Liver (tissue), 9 donors: Measurements from ENCODE around the gene ASIC4. TPM values are rescaled to one million over a fixed set of nuclear protein-coding genes. Genes with fewer than 3 reads are reported as not detected.

Experiments
- DNase-seq: peaks from one replicate; pipeline ENCODE4 v3.0.0-alpha.2; 2017; ENCODE audit warnings: low spot score
- H3K27ac ChIP-seq, 2 donors: one replicate each; pipeline ENCODE4 v1.7.0; 2013; ENCODE audit warnings: inconsistent platforms in 2 of 2, low read length in 2 of 2, control low read depth in 1 of 2, low read depth in 1 of 2, mild to moderate bottlenecking in 1 of 2
- H3K27me3 ChIP-seq, 4 donors: one replicate each; pipeline versions ENCODE4 v1.6.1 to v1.7.0; 2013; ENCODE audit warnings: low read length in 3 of 4, inconsistent platforms in 1 of 4, mild to moderate bottlenecking in 1 of 4, moderate library complexity in 1 of 4; ENCODE audit not compliant: control insufficient read depth in 4 of 4, insufficient read depth in 4 of 4
- H3K36me3 ChIP-seq, 4 donors: one replicate each; pipeline versions ENCODE4 v1.6.1 to v1.7.0; 2013; ENCODE audit warnings: low read length in 3 of 4, mild to moderate bottlenecking in 3 of 4, low read depth in 1 of 4, moderate library complexity in 1 of 4; ENCODE audit not compliant: control insufficient read depth in 4 of 4, insufficient read depth in 3 of 4
- H3K4me1 ChIP-seq, 4 donors: one replicate each; pipeline versions ENCODE4 v1.6.1 to v1.7.0; 2013; ENCODE audit warnings: low read length in 3 of 4, mild to moderate bottlenecking in 3 of 4, moderate library complexity in 1 of 4; ENCODE audit not compliant: control insufficient read depth in 4 of 4, insufficient read depth in 4 of 4
- H3K4me3 ChIP-seq, 3 donors: one replicate each; pipeline versions ENCODE4 v1.6.1 to v1.7.0; 2013; ENCODE audit warnings: low read length in 3 of 3, control low read depth in 1 of 3, low read depth in 1 of 3, mild to moderate bottlenecking in 1 of 3
- H3K9ac ChIP-seq, 2 donors: one replicate each; pipeline ENCODE4 v1.7.0; 2013; ENCODE audit warnings: low read length in 2 of 2, mild to moderate bottlenecking in 2 of 2, moderate library complexity in 2 of 2, control low read depth in 1 of 2, low read depth in 1 of 2
- H3K9me3 ChIP-seq, 4 donors: one replicate each; pipeline versions ENCODE4 v1.6.1 to v1.7.0; 2013; ENCODE audit warnings: low read length in 3 of 4; ENCODE audit not compliant: control insufficient read depth in 4 of 4
- EGR1 ChIP-seq, 2 donors: IDR thresholded peaks; 2 replicates each; pipeline ENCODE4 v1.6.1; 2016 to 2018; ENCODE audit warnings: antibody characterized with exemption in 2 of 2, low read depth in 2 of 2
- GABPA ChIP-seq, 2 donors: IDR thresholded peaks in 1 of 2; conservative IDR thresholded peaks in 1 of 2; 2 replicates each; pipeline ENCODE4 v1.6.1; 2016; ENCODE audit warnings: antibody characterized with exemption in 2 of 2, mild to moderate bottlenecking in 1 of 2, moderate library complexity in 1 of 2
- HNF4A ChIP-seq, 2 donors: conservative IDR thresholded peaks; 2 replicates each; pipeline ENCODE4 v1.6.1; 2016; ENCODE audit warnings: antibody characterized with exemption in 2 of 2, mild to moderate bottlenecking in 2 of 2
- HNF4G ChIP-seq: IDR thresholded peaks from 2 replicates; pipeline ENCODE4 v1.6.1; 2016; ENCODE audit warnings: antibody characterized with exemption
- JUND ChIP-seq, 2 donors: IDR thresholded peaks; 2 replicates each; pipeline ENCODE4 v1.6.1; 2016; ENCODE audit warnings: antibody characterized with exemption in 2 of 2
- RXRA ChIP-seq, 2 donors: IDR thresholded peaks; 2 replicates each; pipeline ENCODE4 v1.6.1; 2017 to 2018; ENCODE audit warnings: antibody characterized with exemption in 2 of 2, mild to moderate bottlenecking in 1 of 2
- SP1 ChIP-seq: IDR thresholded peaks from 2 replicates; pipeline ENCODE4 v1.6.1; 2018; ENCODE audit warnings: antibody characterized with exemption, mild to moderate bottlenecking
- YY1 ChIP-seq: IDR thresholded peaks from 2 replicates; pipeline ENCODE4 v1.6.1; 2016; ENCODE audit warnings: antibody characterized with exemption, mild to moderate bottlenecking
- whole genome bisulfite sequencing: extraction: QIAGEN DNeasy Blood & Tissue Kit; methylation state at CpG from one replicate; pipeline ENCODE4 v1.1.7; 2013; 5-methylcytosine and 5-hydroxymethylcytosine counted together
- polyA plus RNA-seq, 2 donors: library from polyadenylated mRNA; stranded (reverse) in 1 of 2; unstranded in 1 of 2; fragments of 200-250 nt in 1 of 2; fragments of >200 nt in 1 of 2; fragmentation: Nextera tagmentation in 1 of 2; extraction: Ambion mirVana in 1 of 2; gene quantifications; one replicate each; pipeline versions ENCODE4 v1.2.1 to v1.2.3, GENCODE V29; 2013 to 2015
- total RNA-seq, 2 donors: library from RNA; depleted of rRNA; stranded (reverse); fragments of >200 nt; gene quantifications; one replicate each; pipeline ENCODE4 v1.2.3, GENCODE V29; 2014
- TF ChIP-seq, protein P1 (sequence below): IDR thresholded peaks from 2 replicates; pipeline ENCODE4 v1.6.1; 2016; ENCODE audit warnings: antibody characterized with exemption
- TF ChIP-seq, protein P2 (sequence below): IDR thresholded peaks from 2 replicates; pipeline ENCODE4 v1.6.1; 2016; ENCODE audit warnings: antibody characterized with exemption
- TF ChIP-seq, protein P3 (sequence below): IDR thresholded peaks from 2 replicates; pipeline ENCODE4 v1.6.1; 2016; ENCODE audit warnings: antibody characterized with exemption, mild to moderate bottlenecking
- TF ChIP-seq, protein P4 (sequence below): fragments of 150-350 bp; IDR thresholded peaks from 2 replicates; pipeline ENCODE4 v1.5.1; 2017; ENCODE audit warnings: improper control_type of control experiment, low read depth, low read length; ENCODE audit not compliant: missing input control
- donor health status: healthy.
- donor health status: healthy.
- donor health status: healthy.
- donor health status: healthy.
- donor health status: healthy.

The ASIC4 gene
- total and polyA plus RNA-seq, 4 donors, result 0.08 to 1.5 TPM; not detected in 2

DNA sequence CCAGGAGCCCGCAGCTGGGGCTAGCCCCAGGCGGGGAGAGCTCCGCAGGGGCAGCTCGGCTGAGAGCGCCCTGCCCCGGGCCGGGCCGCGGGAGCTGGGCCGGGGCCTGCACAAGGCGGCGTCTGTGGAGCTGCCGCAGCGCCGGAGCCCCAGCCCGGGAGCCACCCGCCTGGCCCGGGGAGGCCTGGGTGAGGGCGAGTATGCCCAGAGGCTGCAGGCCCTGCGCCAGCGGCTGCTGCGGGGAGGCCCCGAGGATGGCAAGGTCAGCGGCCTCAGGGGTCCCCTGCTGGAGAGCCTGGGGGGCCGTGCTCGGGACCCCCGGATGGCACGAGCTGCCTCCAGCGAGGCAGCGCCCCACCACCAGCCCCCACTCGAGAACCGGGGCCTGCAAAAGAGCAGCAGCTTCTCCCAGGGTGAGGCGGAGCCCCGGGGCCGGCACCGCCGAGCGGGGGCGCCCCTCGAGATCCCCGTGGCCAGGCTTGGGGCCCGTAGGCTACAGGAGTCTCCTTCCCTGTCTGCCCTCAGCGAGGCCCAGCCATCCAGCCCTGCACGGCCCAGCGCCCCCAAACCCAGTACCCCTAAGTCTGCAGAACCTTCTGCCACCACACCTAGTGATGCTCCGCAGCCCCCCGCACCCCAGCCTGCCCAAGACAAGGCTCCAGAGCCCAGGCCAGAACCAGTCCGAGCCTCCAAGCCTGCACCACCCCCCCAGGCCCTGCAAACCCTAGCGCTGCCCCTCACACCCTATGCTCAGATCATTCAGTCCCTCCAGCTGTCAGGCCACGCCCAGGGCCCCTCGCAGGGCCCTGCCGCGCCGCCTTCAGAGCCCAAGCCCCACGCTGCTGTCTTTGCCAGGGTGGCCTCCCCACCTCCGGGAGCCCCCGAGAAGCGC, 30.6 kb upstream of the ASIC4 start:
- no peak for DNase-seq
- H3K4me1 ChIP-seq, result peaks cover 0 to 10% (median 8%) of the 10 kb centered on the region in 4 donors
- H3K9me3 ChIP-seq, result no peaks in the 10 kb centered on the region
- 20% methylated on average over 58 of the region's 58 CpGs for WGBS
- H3K4me3 ChIP-seq, result peak overlapping the region in 1 of 3 donors; percentile 6
- peaks cover 0 to 6% (median 3%) of the 10 kb centered on the region in 4 donors for H3K27me3 ChIP-seq
- no peak overlapping the region for H3K9ac ChIP-seq
- no peaks in the 10 kb centered on the region for H3K36me3 ChIP-seq
- no peak for TF ChIP-seq HNF4G
- TF ChIP-seq, protein P1, sequence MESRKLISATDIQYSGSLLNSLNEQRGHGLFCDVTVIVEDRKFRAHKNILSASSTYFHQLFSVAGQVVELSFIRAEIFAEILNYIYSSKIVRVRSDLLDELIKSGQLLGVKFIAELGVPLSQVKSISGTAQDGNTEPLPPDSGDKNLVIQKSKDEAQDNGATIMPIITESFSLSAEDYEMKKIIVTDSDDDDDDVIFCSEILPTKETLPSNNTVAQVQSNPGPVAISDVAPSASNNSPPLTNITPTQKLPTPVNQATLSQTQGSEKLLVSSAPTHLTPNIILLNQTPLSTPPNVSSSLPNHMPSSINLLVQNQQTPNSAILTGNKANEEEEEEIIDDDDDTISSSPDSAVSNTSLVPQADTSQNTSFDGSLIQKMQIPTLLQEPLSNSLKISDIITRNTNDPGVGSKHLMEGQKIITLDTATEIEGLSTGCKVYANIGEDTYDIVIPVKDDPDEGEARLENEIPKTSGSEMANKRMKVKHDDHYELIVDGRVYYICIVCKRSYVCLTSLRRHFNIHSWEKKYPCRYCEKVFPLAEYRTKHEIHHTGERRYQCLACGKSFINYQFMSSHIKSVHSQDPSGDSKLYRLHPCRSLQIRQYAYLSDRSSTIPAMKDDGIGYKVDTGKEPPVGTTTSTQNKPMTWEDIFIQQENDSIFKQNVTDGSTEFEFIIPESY, result no peak
- no peak for TF ChIP-seq GABPA (IDR thresholded peaks at IDR 0.05 in 1 of 2, conservative IDR thresholded peaks at IDR 0.05 in 1 of 2)
- no peak for TF ChIP-seq SP1
- H3K27ac ChIP-seq, result no peak overlapping the region

DNA sequence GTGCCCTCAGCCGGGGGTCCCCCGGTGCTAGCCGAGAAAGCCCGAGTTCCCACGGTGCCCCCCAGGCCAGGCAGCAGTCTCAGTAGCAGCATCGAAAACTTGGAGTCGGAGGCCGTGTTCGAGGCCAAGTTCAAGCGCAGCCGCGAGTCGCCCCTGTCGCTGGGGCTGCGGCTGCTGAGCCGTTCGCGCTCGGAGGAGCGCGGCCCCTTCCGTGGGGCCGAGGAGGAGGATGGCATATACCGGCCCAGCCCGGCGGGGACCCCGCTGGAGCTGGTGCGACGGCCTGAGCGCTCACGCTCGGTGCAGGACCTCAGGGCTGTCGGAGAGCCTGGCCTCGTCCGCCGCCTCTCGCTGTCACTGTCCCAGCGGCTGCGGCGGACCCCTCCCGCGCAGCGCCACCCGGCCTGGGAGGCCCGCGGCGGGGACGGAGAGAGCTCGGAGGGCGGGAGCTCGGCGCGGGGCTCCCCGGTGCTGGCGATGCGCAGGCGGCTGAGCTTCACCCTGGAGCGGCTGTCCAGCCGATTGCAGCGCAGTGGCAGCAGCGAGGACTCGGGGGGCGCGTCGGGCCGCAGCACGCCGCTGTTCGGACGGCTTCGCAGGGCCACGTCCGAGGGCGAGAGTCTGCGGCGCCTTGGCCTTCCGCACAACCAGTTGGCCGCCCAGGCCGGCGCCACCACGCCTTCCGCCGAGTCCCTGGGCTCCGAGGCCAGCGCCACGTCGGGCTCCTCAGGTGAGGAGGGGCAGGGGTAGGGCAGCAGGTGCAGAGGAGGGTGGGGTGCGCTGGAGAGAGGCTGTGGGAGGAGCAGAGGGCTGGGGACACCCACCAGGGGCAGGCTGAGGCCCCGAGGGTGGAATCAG, 29.7 kb upstream of the ASIC4 start:
- WGBS, result 3% methylated on average over 89 of the region's 89 CpGs
- Histone ChIP-seq H3K27ac (no peak overlapping the region), H3K9me3 (no peaks in the 10 kb centered on the region), H3K9ac (no peak overlapping the region), H3K27me3 (peaks cover 0 to 6% (median 3%) of the 10 kb centered on the region in 4 donors), H3K4me1 (peaks cover 0 to 10% (median 8%) of the 10 kb centered on the region in 4 donors), H3K4me3 (peak overlapping the region in 1 of 3 donors; percentile 6), H3K36me3 (no peaks in the 10 kb centered on the region)
- TF ChIP-seq, protein P2, sequence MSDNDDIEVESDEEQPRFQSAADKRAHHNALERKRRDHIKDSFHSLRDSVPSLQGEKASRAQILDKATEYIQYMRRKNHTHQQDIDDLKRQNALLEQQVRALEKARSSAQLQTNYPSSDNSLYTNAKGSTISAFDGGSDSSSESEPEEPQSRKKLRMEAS, result no peak
- no peak for TF ChIP-seq GABPA (IDR thresholded peaks at IDR 0.05 in 1 of 2, conservative IDR thresholded peaks at IDR 0.05 in 1 of 2)
- TF ChIP-seq, protein P3, sequence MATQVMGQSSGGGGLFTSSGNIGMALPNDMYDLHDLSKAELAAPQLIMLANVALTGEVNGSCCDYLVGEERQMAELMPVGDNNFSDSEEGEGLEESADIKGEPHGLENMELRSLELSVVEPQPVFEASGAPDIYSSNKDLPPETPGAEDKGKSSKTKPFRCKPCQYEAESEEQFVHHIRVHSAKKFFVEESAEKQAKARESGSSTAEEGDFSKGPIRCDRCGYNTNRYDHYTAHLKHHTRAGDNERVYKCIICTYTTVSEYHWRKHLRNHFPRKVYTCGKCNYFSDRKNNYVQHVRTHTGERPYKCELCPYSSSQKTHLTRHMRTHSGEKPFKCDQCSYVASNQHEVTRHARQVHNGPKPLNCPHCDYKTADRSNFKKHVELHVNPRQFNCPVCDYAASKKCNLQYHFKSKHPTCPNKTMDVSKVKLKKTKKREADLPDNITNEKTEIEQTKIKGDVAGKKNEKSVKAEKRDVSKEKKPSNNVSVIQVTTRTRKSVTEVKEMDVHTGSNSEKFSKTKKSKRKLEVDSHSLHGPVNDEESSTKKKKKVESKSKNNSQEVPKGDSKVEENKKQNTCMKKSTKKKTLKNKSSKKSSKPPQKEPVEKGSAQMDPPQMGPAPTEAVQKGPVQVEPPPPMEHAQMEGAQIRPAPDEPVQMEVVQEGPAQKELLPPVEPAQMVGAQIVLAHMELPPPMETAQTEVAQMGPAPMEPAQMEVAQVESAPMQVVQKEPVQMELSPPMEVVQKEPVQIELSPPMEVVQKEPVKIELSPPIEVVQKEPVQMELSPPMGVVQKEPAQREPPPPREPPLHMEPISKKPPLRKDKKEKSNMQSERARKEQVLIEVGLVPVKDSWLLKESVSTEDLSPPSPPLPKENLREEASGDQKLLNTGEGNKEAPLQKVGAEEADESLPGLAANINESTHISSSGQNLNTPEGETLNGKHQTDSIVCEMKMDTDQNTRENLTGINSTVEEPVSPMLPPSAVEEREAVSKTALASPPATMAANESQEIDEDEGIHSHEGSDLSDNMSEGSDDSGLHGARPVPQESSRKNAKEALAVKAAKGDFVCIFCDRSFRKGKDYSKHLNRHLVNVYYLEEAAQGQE, result no peak
- TF ChIP-seq, protein P4, sequence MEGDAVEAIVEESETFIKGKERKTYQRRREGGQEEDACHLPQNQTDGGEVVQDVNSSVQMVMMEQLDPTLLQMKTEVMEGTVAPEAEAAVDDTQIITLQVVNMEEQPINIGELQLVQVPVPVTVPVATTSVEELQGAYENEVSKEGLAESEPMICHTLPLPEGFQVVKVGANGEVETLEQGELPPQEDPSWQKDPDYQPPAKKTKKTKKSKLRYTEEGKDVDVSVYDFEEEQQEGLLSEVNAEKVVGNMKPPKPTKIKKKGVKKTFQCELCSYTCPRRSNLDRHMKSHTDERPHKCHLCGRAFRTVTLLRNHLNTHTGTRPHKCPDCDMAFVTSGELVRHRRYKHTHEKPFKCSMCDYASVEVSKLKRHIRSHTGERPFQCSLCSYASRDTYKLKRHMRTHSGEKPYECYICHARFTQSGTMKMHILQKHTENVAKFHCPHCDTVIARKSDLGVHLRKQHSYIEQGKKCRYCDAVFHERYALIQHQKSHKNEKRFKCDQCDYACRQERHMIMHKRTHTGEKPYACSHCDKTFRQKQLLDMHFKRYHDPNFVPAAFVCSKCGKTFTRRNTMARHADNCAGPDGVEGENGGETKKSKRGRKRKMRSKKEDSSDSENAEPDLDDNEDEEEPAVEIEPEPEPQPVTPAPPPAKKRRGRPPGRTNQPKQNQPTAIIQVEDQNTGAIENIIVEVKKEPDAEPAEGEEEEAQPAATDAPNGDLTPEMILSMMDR, result no peak
- no peak for TF ChIP-seq HNF4A (conservative IDR thresholded peaks at IDR 0.05)
- no peak for TF ChIP-seq JUND (IDR thresholded peaks at IDR 0.05)
- no peak for TF ChIP-seq YY1
- TF ChIP-seq RXRA (IDR thresholded peaks at IDR 0.05), result no peak
- TF ChIP-seq, protein P1, result no peak
- no peak for TF ChIP-seq EGR1 (IDR thresholded peaks at IDR 0.05; ENCODE audit: low read depth in 2 of 2)
- DNase-seq, result no peak
